NCI-H2171 treated with DMSO at 0.1 percent for 48 hours (cell line): ENCODE results near the gene RPUSD1.
"Not testable (repeated sequence)": the region's sequence is repeated elsewhere in the genome, so short reads cannot be mapped to it uniquely, and the experiment has no call there.

Experiments
- DNase-seq: peaks from one replicate; lab custom pipeline; 2025; lab: John Stamatoyannopoulos, UW

Gene RPUSD1

DNA sequence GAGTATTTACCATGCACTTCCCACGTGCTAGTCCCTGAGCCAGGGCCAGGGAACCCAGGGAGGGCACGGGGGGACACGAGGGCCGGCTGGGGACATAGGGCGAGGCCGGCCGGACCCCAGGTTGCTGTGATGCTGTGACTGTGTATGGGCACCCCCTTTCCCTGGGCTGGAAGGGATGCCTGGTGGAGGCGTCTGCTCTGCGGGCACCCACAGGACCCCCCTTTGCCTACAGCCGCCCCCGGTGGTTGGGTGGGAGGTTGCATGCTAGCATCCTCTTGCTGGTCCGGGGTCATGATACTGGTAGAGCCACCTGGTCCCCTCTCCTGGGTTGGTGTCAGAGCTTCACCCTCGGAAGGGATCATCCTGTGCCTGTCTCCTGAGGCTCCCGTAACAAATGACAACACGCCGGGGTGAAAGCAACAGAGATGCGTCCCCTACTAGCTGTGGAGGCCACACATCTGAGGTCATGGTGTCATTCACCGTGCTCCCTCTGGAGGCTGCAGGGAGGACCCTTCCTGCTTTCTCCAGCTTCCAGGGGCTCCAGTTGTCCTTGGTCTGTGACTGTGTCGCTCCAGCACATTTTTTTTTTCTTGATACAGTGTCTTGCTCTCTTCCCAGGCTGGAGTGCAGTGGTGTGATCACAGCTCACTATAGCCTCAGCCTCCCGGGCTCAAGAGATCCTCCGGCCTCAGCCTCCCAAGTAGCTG, 44.2 kb downstream of the RPUSD1 start:
- DNase-seq, result no peak

DNA sequence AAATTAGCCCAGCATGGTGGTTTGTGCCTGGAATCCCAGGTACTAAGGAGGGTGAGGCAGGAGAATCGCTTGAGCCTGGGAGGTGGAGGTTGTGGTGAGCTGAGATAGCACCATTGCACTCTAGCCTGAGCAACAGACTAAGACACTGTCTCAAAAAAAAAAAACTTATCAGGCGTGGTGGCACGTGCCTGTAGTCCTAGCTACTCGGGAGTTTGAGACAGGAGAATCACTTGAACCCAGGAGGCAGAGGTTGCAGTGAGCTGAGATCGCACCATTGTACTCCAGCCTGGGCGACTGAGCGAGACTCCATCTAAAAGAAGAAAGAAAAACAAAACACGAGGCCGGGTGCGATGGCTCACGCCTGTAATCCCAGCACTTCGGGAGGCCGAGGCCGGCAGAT, 45.3 kb downstream of the RPUSD1 start:
- not testable (repeated sequence) for DNase-seq

DNA sequence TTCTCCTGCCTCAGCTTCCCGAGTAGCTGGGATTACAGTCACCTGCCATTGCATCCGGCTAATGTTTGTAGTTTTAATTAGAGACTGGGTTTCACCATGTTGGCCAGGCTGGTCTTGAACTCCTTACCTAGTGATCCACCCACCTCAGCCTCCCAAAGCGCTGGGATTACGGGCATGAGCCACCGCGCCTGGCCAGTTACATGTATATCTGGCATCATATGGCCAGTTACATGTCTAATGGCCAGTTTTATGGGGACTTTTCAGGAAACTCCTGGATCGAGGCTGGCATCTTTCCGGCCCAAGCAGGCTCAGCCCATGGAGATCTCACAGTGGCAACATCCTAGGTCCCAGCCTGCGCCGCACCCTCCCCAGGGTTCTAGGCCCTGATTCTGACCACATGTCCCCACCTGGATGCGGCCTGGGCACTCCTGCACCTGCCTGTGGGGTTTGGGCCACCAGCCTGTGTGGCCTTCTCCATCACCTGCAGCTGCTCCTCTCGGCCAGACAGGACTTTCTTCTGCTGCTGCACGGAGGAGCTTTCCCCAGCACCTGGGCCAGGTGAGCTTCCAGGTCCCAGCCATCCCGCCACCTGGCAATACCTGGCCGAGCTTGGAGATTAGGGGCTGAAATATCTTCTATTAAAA, 46.1 kb downstream of the RPUSD1 start:
- no peak for DNase-seq

DNA sequence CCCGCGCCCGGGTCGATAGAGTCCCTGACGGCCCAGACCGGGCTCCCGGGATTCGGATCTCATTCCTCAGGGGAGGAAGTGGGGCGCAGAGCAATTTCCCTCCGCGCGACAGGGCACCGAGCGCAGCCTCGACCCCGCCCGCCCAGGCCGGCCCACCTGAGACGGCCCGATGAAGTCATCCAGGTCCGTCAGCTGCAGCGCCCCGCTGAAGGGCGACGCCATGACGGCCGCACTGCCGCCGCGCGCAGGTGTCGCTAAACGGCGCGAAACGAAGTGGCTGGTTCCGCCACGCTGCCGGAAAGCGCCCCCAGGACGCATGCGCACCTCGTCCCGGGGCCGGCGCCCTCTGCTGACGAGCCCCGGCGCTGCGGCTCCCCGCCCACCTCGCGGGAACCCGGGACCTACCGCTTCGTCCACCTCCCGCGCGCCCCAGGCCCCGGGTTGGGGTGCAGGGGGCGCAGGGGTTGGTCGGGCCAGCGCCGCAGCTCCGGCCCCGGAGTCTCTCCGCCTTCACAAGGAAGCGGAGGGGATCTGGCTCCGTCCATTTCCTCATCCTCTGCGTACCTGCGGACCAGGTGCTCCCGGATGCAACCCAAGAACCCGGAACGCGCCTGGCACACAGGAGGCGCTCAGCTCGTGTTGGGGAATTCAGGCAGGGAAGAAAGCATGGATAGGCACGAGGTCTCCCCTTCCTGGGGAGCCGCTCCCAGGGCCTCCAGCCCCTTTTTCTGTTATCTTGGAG, 47.2 kb downstream of the RPUSD1 start, which contains the start of gene CIAO3:
TSS of gene CIAO3 (minus strand) at position 234 of the 742 bp plus-strand sequence. CDS start at position 222, 12 bp downstream.
- peak; percentile 85 for DNase-seq

DNA sequence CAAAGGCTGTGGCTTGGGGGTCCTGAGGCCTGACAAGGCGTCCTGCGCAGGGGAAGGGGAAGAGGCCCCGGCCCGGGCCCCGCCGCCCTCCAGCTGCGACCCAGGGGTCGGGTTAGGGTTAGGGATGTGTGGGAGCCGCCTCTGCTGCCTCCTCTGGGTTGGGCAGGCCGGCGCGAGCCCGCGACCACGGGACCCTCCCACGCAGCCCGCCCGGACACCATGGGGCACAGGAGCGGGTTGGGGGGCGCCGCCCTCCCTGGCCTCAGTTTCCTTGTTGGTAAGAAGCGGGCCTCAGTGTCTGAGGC, 47.8 kb downstream of the RPUSD1 start:
- no peak for DNase-seq

DNA sequence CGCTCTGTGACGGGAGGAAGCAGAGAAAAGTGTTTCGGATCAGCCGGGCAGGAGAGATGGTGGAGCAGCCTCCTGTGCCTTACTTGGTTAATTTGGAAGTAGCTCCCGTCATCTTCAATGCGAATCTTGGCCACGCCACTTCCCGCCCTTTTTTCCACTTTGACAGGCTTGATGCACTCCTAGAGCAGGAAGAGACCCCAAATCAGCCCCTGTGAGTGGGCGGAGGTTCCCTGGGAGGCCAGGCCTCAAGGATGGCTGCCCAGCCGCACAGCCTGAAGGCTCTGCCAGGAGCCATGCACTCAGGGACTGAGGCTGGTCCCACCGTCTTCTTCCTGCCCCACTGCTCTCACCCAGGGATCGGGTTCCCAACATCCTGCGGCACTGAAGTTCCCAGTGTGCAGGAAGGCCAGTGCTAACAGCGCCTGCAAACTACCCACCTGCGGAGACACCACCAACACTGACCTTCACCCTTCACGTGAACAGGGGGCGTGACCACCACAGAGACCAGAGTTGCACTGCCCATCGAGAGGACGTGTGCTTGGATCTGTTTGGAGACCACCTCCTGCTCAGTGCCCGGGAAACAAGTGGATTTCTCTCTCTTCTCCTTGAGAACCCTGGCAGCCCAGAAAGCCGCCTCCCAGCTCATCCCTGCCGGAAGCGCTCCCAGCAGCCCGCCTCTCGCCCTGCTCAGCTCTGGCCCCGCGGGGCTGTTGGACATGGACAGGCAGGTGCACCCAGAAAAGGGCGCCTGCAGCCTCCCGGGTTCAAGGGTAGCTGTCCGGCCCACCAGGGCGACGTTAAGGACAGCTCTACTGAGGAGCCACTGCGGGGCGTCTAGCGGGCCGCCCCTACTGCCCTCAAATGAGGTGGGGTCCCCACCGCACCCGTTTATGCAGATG, 48.4 kb downstream of the RPUSD1 start:
- no peak for DNase-seq

DNA sequence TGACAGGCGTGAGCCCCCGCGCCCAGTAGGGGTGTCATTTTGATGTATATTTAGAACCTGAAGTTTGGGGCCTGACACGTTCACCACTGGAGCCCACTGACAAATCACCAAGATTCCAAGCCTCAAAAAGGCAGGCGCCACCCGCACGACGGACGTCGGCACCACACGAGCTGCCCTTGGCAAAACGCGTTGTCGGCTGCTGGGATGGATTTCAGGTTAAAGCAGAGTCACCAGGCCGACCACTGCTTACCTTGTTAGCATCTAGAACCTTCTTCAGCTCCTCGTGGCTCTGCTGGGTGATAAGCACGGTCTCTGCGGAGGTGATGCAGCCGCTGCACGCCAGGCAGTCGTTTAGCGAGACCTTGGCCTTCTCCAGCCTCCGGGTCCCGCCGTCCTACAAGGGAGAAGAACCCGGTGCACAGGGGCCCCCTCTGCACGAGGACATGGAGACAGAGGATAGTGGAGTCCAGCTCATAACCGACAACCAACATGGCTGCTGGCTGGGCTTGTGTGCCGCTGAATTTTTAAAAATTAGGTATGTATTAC, 51.2 kb downstream of the RPUSD1 start:
- DNase-seq, result no peak

DNA sequence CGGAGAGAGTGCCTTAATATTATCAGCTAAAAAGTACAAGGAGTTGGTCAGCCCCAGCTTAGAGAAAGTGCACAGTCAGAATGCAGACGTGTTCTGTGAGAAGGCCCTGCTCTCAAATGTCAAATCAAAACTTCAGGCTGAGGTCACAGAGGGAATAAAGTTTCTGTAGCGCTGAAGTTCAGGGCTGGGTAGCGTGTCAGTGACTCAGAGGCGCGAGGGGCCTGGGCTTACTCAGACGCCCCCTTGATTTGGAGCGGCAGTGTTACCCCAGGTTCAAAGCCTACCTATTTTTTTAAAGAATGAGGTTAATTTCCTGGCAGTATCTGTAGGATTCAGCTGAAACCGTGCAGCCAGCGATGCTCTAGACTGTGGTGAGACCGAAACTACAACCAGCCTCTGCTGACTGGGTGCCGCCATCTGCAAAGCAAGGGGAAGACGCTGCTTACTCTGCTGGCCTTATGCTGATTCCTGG, 52.2 kb downstream of the RPUSD1 start:
- DNase-seq, result no peak

DNA sequence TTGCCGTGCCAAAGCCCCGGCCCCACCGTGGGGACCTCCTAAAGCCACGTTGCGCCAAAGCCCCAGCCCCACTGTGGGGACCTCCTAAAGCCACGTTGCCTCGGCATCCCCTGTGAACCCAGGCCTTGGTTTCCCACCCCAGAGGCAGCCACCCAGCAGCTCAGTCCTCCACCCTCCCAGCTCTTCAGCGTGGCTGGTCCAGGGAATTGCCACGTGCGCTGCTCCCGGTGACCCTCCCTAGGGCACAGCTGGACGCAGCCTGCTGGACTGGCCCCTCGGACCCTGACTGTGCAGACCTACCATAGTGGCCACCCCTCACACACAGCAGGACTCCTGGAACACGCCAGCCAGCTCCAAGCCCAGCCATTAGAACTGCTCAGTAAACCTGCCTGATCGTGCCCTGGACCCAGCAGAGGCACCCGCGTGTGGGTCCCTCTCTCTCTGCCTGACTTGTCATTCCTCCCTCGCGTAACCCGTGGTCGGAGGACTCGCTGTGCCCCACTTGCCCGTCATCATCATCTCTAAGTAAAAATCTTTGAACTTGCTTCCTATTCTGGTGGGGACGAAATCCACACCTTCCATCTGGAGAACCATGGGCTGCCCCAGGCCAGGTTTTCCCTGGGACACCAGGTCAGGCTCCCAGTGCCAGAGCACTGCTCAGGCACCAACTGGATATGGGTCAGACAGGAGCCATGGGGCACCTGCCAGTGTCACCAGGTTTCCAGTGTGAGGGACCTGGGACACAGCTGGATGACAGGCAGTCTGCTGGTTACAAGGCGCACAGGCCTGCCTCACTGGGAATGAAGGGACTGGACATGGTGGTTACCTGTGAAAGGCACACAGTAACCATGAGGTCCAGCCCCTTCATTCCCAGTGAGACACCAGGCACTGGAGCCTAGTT, 53.0 kb downstream of the RPUSD1 start:
- no peak for DNase-seq
